NB4 (cell line): ENCODE measurements around the gene PCDHGA6.

Source experiments
- DNase-seq: peaks from one replicate; pipeline ENCODE4 v3.0.0; 2010; ENCODE audit warnings: low read depth
- H3K4me3 ChIP-seq: one replicate; pipeline ENCODE4 v1.5.1; 2011; ENCODE audit warnings: mild to moderate bottlenecking, low read depth, low read length, moderate library complexity
- MAX ChIP-seq: IDR thresholded peaks from 2 replicates; pipeline ENCODE4 v1.6.1; 2011; ENCODE audit warnings: low read depth, low read length
- MYC ChIP-seq: IDR thresholded peaks from 2 replicates; pipeline ENCODE4 v1.6.1; 2011; ENCODE audit warnings: low read depth, low read length
- POLR2A ChIP-seq: IDR thresholded peaks from 2 replicates; pipeline ENCODE4 v1.6.1; 2011; ENCODE audit warnings: mild to moderate bottlenecking; ENCODE audit not compliant: insufficient read length; ENCODE audit errors: extremely low read depth
- TF ChIP-seq, protein P1 (sequence below): IDR thresholded peaks from one replicate; pipeline ENCODE4 v1.5.1; 2012; ENCODE audit warnings: low read depth, low read length

Gene PCDHGA6

GRCh38 chr5:141427783-141428426 is 54.2 kb downstream of the PCDHGA6 start:
- TF ChIP-seq MAX: no peak
- TF ChIP-seq, protein P1, sequence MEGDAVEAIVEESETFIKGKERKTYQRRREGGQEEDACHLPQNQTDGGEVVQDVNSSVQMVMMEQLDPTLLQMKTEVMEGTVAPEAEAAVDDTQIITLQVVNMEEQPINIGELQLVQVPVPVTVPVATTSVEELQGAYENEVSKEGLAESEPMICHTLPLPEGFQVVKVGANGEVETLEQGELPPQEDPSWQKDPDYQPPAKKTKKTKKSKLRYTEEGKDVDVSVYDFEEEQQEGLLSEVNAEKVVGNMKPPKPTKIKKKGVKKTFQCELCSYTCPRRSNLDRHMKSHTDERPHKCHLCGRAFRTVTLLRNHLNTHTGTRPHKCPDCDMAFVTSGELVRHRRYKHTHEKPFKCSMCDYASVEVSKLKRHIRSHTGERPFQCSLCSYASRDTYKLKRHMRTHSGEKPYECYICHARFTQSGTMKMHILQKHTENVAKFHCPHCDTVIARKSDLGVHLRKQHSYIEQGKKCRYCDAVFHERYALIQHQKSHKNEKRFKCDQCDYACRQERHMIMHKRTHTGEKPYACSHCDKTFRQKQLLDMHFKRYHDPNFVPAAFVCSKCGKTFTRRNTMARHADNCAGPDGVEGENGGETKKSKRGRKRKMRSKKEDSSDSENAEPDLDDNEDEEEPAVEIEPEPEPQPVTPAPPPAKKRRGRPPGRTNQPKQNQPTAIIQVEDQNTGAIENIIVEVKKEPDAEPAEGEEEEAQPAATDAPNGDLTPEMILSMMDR: no peak
- TF ChIP-seq POLR2A: no peak
- no peak for TF ChIP-seq MYC
- DNase-seq: no peak
- H3K4me3 ChIP-seq: no peak overlapping the region
